HFFc6 (cell line): Measurements from ENCODE around the gene ELOVL6. TPM values are rescaled to one million over a fixed set of nuclear protein-coding genes. Genes with fewer than 3 reads are reported as not detected.

Source experiments
- DNase-seq: peaks from one replicate; pipeline ENCODE4 v3.0.0-alpha.2; 2018
- H3K27ac Mint-ChIP-seq: 2 replicates; pipeline ENCODE4 v1.8.0; 2020; ENCODE audit warnings: mild to moderate bottlenecking, mixed read lengths
- H3K27me3 Mint-ChIP-seq: 2 replicates; pipeline ENCODE4 v1.8.0; 2021; ENCODE audit warnings: mild to moderate bottlenecking, moderate library complexity, mixed read lengths; ENCODE audit not compliant: insufficient read depth
- H3K36me3 Mint-ChIP-seq: 2 replicates; pipeline ENCODE4 v1.8.0; 2021; ENCODE audit warnings: low read depth, mixed read lengths
- H3K4me1 Mint-ChIP-seq: 2 replicates; pipeline ENCODE4 v1.8.0; 2020; ENCODE audit warnings: low read depth, mixed read lengths
- H3K4me3 Mint-ChIP-seq: 2 replicates; pipeline ENCODE4 v1.8.0; 2020; ENCODE audit warnings: mild to moderate bottlenecking, moderate library complexity, mixed read lengths
- H3K9me3 Mint-ChIP-seq: 2 replicates; pipeline ENCODE4 v1.8.0; 2020; ENCODE audit warnings: mild to moderate bottlenecking, mixed read lengths
- CTCF ChIP-seq: fragments of 200-600 bp; sonication (generic); IDR thresholded peaks from 2 replicates; pipeline ENCODE4 v1.5.0; 2021; ENCODE audit warnings: antibody characterized with exemption, mild to moderate bottlenecking
- total RNA-seq, 6 experiments: library from RNA; stranded (reverse); fragmentation: NEBNext Ultra II Directional; extraction: Animal tissue kit (Norgen Biotek cat#: 25700); gene quantifications; 2 replicates in 1 of 6; 3 replicates in 5 of 6; pipeline ENCODE4 v1.2.3, GENCODE V29; 2021

Gene ELOVL6
- total RNA-seq, 6 experiments from 2014 or later, result 21.0 to 26.2 (median 22.5) TPM

GRCh38 chr4:110099638-110100037, 98.8 kb downstream of the ELOVL6 start:
- Mint-ChIP-seq H3K27me3 (peaks cover 2% of the 10 kb centered on the region; the same call in 1 of the 2 replicates), H3K4me3 (no peak overlapping the region), H3K4me1 (peaks cover 13% of the 10 kb centered on the region; the same call in 1 of the 2 replicates), H3K27ac (no peak overlapping the region), H3K36me3 (peaks cover 5% of the 10 kb centered on the region; the same call in 1 of the 2 replicates), H3K9me3 (no peaks in the 10 kb centered on the region)
- no peak for DNase-seq
- TF ChIP-seq CTCF, result no peak

- no peak overlapping the region for H3K27ac Mint-ChIP-seq
- H3K36me3 Mint-ChIP-seq, result no peaks in the 10 kb centered on the region
- DNase-seq, result no peak
- H3K4me1 Mint-ChIP-seq, result peaks cover 23% of the 10 kb centered on the region
- no peak overlapping the region for H3K4me3 Mint-ChIP-seq
- no peak for TF ChIP-seq CTCF
- H3K27me3 Mint-ChIP-seq, result no peaks in the 10 kb centered on the region
- no peaks in the 10 kb centered on the region for H3K9me3 Mint-ChIP-seq
Measured at GRCh38 chr4:110096405-110096804, 102.0 kb downstream of the ELOVL6 start.

GRCh38 chr4:110092646-110093045, 105.8 kb downstream of the ELOVL6 start:
- TF ChIP-seq CTCF, result no peak
- Mint-ChIP-seq H3K36me3 (no peaks in the 10 kb centered on the region; the same call in 1 of the 2 replicates), H3K27ac (no peak overlapping the region)

GRCh38 chr4:110091434-110092140, 106.8 kb downstream of the ELOVL6 start:
- H3K4me3 Mint-ChIP-seq, result peak overlapping the region; percentile 82
- TF ChIP-seq CTCF, result no peak
- H3K9me3 Mint-ChIP-seq, result no peaks in the 10 kb centered on the region

More at GRCh38 chr4:110092646-110093045, 105.8 kb downstream of the ELOVL6 start:
- no peaks in the 10 kb centered on the region for H3K27me3 Mint-ChIP-seq
- no peaks in the 10 kb centered on the region for H3K9me3 Mint-ChIP-seq
- DNase-seq, result no peak
- H3K4me3 Mint-ChIP-seq, result no peak overlapping the region
- H3K4me1 Mint-ChIP-seq, result peaks cover 61% of the 10 kb centered on the region

GRCh38 chr4:110088670-110089069, 109.7 kb downstream of the ELOVL6 start:
- Mint-ChIP-seq H3K9me3 (no peaks in the 10 kb centered on the region), H3K4me3 (no peak overlapping the region), H3K4me1 (peaks cover 84% of the 10 kb centered on the region), H3K27me3 (no peaks in the 10 kb centered on the region), H3K27ac (peak overlapping the region; percentile 11; the same call in 1 of the 2 replicates), H3K36me3 (no peaks in the 10 kb centered on the region; the same call in 1 of the 2 replicates)
- peak; percentile 45 for DNase-seq
- TF ChIP-seq CTCF, result no peak

More at GRCh38 chr4:110091434-110092140, 106.8 kb downstream of the ELOVL6 start:
- Mint-ChIP-seq H3K4me1 (peaks cover 71% of the 10 kb centered on the region), H3K36me3 (no peaks in the 10 kb centered on the region; the same call in 1 of the 2 replicates), H3K27me3 (no peaks in the 10 kb centered on the region), H3K27ac (peak overlapping the region; percentile 84)
- peak; percentile 67 for DNase-seq
